ENCODE measurements around the gene ATXN2. TPM values are rescaled to one million over a fixed set of nuclear protein-coding genes. Genes with fewer than 3 reads are reported as not detected.

The ATXN2 gene
- total RNA-seq, 1 experiment from 2014 or later, result 72.9 TPM

DNA sequence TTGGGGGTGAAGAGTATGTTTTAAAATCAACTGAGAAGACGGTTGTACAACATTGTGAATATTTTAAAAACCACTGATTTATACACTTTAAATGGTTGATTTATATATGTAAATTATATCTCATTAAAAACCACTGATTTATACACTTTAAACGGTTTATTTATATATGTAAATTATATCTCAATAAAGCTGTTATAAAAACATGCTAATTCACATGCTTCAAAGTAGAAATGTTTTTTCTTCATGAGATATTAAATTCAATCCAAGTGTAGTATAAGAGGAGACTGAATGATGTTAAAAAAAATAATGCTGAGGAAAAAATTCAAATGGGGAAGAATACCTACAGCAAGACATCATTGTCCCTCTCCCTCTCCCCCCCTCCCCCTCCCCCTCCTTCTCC, 92.9 kb downstream of the ATXN2 start:
- no peak overlapping the region for H4K5ac ChIP-seq (ENCODE audit: insufficient read length, low read depth, low read length)
- H2BK120ac ChIP-seq (ENCODE audit: low read depth, low read length, poor library complexity, severe bottlenecking), result no peak overlapping the region
- no peaks in the 10 kb centered on the region for H3K27me3 ChIP-seq (ENCODE audit: insufficient read depth, low read length)
- no peak for DNase-seq
- no peak overlapping the region for H3K9ac ChIP-seq (ENCODE audit: extremely low read depth, insufficient read length, low read length)
- no peak overlapping the region for H3K56ac ChIP-seq (ENCODE audit: insufficient read length, low read depth, low read length)
- no peak overlapping the region for H2AK5ac ChIP-seq (ENCODE audit: insufficient read length, low read length)
- H3K9me3 Mint-ChIP-seq, result peaks cover 3 to 7% of the 10 kb centered on the region in 2 experiments; a peak in 3 of 5 replicates
- H3K27ac ChIP-seq (ENCODE audit: insufficient read length, low read depth, low read length), result no peak overlapping the region
- no peaks in the 10 kb centered on the region for H3K79me1 ChIP-seq (ENCODE audit: insufficient read depth, low read depth, low read length, poor library complexity, severe bottlenecking)
- no peak overlapping the region for H2BK12ac ChIP-seq (ENCODE audit: insufficient read length, low read depth, low read length)
- peak overlapping the region in 1 of 3 experiments; percentile 53; a peak in 2 of 7 replicates for H3K27ac Mint-ChIP-seq
- no peak overlapping the region for H2AFZ ChIP-seq (ENCODE audit: low read length)
- H4K8ac ChIP-seq (replicated peaks; ENCODE audit: insufficient read length, low read depth, low read length), result no peak overlapping the region
- H3K36me3 Mint-ChIP-seq (ENCODE audit: insufficient read depth in 1 of 3, low read depth in 3 of 3), result peaks cover 29 to 63% (median 59%) of the 10 kb centered on the region in 3 experiments
- H2BK5ac ChIP-seq (ENCODE audit: insufficient read length, low read length), result no peak overlapping the region
- no peak overlapping the region for H3T11ph ChIP-seq (ENCODE audit: low read length)
- H3K27me3 Mint-ChIP-seq (ENCODE audit: low read depth), result no peaks in the 10 kb centered on the region
- TF ChIP-seq, protein P1, sequence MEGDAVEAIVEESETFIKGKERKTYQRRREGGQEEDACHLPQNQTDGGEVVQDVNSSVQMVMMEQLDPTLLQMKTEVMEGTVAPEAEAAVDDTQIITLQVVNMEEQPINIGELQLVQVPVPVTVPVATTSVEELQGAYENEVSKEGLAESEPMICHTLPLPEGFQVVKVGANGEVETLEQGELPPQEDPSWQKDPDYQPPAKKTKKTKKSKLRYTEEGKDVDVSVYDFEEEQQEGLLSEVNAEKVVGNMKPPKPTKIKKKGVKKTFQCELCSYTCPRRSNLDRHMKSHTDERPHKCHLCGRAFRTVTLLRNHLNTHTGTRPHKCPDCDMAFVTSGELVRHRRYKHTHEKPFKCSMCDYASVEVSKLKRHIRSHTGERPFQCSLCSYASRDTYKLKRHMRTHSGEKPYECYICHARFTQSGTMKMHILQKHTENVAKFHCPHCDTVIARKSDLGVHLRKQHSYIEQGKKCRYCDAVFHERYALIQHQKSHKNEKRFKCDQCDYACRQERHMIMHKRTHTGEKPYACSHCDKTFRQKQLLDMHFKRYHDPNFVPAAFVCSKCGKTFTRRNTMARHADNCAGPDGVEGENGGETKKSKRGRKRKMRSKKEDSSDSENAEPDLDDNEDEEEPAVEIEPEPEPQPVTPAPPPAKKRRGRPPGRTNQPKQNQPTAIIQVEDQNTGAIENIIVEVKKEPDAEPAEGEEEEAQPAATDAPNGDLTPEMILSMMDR (conservative IDR thresholded peaks at IDR 0.05), result no peak
- H2BK20ac ChIP-seq (ENCODE audit: low read depth, low read length, poor library complexity, severe bottlenecking), result no peak overlapping the region
- no peak overlapping the region for H3K4me3 Mint-ChIP-seq
- H4K20me1 ChIP-seq (ENCODE audit: control insufficient read depth, insufficient read depth, insufficient read length), result no peaks in the 10 kb centered on the region
- H3K9me3 ChIP-seq (ENCODE audit: control insufficient read depth, low read depth, low read length), result no peaks in the 10 kb centered on the region
- H3K4me1 ChIP-seq (ENCODE audit: insufficient read depth, low read length), result no peaks in the 10 kb centered on the region
- H3K4me1 Mint-ChIP-seq, result no peaks in the 10 kb centered on the region
- no peaks in the 10 kb centered on the region for H3K79me2 ChIP-seq (ENCODE audit: insufficient read depth, low read length)
- no peaks in the 10 kb centered on the region for H3K23me2 ChIP-seq (ENCODE audit: insufficient read length, low read depth, low read length, poor library complexity, severe bottlenecking)
- H4K91ac ChIP-seq (ENCODE audit: insufficient read length, low read depth, low read length), result no peak overlapping the region
- no peak overlapping the region for H2BK15ac ChIP-seq (ENCODE audit: low read depth, low read length)
- no peak overlapping the region for H3K18ac ChIP-seq (ENCODE audit: insufficient read length, low read depth, low read length)
- no peak overlapping the region for H3K14ac ChIP-seq (ENCODE audit: insufficient read depth, low read length)
- WGBS (ENCODE audit: extremely low coverage, insufficient read length, low lambda C conversion rate), result no CpG with 5 or more reads among the region's 2 CpGs
- H3K23ac ChIP-seq (ENCODE audit: insufficient read length, low read depth, low read length), result no peak overlapping the region
- no peak overlapping the region for H3K4me2 ChIP-seq (ENCODE audit: insufficient read depth, insufficient read length, low read length)
- H3K4ac ChIP-seq (ENCODE audit: low read depth, low read length), result no peak overlapping the region

All from H9 (cell line).